SK-N-DZ (cell line): ENCODE measurements around the gene MPV17L. TPM values are rescaled to one million over a fixed set of nuclear protein-coding genes. Genes with fewer than 3 reads are reported as not detected.
"Not testable (repeated sequence)": the region's sequence is repeated elsewhere in the genome, so short reads cannot be mapped to it uniquely, and the experiment has no call there.

ENCODE experiments used
- DNase-seq: peaks from one replicate; pipeline ENCODE4 v3.0.0-alpha.2; 2015; ENCODE audit warnings: low spot score
- polyA plus RNA-seq, 2 experiments: library from polyadenylated mRNA; depleted of rRNA; stranded (reverse); fragments of >200 nt; gene quantifications; 2 replicates each; pipeline ENCODE4 v1.2.3, GENCODE V29; 2014

The MPV17L gene
- polyA plus RNA-seq (2014; cell fraction: cytosol; rRNA removed) = 8.8 and 11.2 TPM in 2 replicates
- 2.7 and 3.5 TPM in 2 replicates for polyA plus RNA-seq (2014; cell fraction: nucleus; rRNA removed)

DNA sequence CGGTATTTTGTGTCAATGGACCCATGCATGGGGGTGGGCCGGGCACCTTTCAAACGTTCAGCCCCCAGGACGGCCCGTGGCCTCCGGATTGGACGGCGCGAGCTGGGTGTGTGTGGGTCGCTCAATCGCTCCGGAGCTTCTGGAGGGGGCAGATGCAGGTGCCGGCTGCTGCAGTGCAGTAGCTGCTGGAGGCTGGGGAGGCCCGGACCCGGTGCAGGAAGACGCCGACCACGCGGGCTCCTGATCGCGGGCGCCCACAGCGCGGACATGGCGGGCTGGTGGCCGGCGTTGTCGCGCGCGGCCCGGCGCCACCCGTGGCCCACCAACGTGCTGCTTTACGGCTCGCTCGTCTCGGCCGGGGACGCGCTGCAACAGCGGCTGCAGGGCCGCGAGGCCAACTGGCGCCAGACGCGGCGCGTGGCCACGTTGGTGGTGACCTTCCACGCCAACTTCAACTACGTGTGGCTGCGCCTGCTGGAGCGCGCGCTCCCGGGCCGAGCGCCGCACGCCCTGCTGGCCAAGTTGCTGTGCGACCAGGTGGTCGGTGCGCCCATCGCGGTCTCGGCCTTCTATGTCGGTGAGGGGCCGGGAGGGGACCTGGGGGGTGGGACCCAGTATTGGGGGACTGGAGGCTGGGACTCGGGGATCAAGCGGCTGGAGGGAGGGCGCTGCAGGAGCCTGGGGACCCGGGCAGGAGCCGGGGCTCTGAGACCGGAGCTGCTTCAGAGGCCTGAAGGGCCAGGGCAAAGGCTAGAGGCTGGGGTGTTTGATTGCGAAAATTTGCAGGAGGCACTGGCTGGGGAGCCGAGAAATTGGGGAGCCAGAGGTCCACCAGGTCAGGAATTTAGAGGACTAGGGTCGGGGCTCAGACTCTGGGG is at the start of gene MPV17L:
Gene MPV17L (plus strand): TSS at position 124 of the 878 bp plus-strand sequence. CDS start 144 bp downstream, at position 268.
- peak; percentile 60 for DNase-seq

DNA sequence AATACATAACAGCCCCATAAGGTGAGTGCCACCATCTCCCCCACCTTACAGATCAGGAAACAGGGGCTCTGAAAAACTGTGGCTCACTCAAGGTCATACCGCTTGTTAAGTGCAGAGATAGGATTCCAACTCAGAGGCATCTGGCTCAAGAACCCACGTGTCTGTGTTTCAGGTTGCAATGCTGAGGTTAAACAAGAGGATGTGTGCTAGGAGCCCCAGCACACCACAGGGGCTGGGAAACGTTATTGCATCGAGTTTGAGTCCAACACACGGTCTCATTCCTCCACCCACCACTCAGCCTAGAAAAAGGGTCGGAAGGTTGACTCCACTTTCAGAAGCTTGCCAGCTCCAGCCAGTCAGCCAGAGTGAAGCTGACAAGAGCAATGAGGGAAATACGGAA is 46.8 kb upstream of the MPV17L start:
- not testable (repeated sequence) for DNase-seq

GRCh38 chr16:15351251-15351650 is 44.3 kb upstream of the MPV17L start:
- DNase-seq = not testable (repeated sequence)

DNA sequence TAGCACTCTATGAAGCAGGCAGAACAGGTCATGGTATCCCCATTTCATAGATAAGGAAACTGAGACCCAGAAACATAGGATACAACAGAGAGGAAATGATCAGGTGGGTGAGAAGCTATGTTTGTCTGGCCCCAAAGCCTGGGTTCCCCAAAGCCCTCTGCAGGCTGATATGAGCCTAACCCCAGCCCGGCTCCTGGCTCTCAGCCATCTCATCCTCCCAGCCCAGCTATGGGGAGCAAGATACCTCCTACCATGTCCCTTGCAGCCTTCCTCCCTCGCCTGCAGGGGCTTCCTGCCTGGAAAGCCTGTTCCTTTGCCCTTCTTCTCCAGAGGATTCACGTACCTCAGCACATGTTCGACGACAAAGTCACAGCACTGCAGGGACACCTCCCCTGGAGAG is 43.8 kb upstream of the MPV17L start:
- DNase-seq = not testable (repeated sequence)

- not testable (repeated sequence) for DNase-seq
Measured at GRCh38 chr16:15352852-15353251, 42.7 kb upstream of the MPV17L start.

DNA sequence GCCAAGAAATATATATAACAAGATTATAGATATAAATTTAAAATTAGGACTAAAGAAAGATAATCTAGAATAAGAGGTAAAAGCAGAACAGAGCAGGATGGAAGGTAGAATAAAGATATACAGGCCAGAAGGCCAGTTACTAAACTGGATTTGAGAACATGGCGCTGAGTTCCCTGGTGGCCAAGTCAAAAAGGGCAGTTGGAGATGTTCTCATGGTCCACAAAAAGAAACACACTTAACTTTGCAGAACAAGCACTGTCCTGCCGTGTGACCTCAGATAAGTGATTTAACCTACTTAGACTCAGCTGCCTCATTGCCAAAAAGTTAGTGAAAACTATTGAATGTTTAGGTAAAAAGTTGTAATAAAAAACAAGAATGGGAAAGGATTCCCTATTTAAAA is 40.7 kb upstream of the MPV17L start:
- not testable (repeated sequence) for DNase-seq

DNA sequence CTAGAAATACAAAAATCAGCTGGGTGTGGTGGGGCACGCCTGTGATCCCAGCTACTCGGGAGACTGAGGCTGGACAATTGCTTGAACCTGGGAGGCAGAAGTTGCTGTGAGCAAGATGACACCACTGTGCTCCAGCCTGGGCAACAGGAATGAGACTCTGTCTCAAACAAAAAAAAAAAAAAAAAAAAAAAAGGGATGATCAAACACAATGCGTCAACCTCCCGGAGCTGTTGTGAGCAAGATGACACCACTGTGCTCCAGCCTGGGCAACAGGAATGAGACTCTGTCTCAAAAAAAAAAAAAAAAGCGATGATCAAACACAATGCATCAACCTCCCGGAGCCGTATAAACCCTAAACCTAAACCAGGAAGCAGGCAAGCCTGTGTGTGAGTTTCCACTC is 38.1 kb upstream of the MPV17L start:
- not testable (repeated sequence) for DNase-seq

DNA sequence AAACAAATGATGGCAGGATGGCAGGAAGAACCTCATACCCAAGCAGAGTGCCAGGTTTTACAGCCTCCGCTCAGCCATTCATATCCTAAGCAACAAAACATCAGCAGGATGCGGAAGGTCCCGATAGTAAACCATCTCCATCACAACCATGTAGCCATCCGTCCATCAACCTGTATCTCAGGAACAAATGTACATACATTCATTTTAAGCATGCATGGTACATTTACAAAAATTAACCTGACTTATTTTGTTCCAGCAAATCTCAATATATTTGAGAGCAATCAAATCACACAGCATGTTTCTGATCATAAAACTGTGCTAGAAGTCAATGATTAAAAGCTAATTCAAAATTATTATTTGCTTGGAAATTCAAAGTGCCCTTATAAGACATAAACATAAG is 17.4 kb upstream of the MPV17L start, which contains the start of gene NPIPA5:
Gene NPIPA5 (minus strand): TSS at position 101 of the 400 bp plus-strand sequence. CDS start 0 bp downstream, at position 101.
- not testable (repeated sequence) for DNase-seq

DNA sequence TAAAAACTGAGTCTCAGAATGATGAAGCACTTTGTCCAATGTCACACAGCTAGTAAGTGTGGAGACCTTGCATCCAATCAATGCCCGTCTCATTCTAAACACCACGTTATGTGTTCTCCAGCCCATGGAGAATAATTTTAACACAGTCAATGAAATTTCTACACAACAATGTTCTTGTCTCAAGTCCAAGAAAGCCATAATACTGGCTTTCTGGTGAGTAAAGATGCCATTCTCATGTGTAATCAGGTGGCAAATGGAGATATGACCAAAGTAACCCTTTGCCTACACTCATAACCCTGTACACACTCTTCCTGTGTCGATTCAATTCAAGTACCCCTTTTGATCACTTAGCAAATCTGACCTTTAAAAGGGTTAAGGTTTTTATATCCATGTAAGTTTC is 12.7 kb upstream of the MPV17L start:
- not testable (repeated sequence) for DNase-seq

- not testable (repeated sequence) for DNase-seq
Measured at GRCh38 chr16:15388060-15388459, 7.5 kb upstream of the MPV17L start.

GRCh38 chr16:15389916-15390315 is 5.6 kb upstream of the MPV17L start:
- not testable (repeated sequence) for DNase-seq

DNA sequence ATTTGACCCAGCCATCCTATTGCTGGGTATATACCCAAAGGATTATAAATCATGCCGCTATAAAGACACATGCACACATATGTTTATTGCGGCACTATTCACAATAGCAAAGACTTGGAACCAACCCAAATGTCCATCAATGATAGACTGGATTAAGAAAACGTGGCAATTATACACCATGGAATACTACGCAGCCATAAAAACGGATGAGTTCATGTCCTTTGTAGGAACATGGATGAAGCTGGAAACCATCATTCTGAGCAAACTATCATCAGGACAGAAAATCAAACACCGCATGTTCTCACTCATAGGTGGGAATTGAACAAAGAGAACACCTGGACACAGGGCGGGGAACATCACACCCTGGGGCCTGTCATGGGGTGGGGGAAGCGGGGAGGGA is 2.5 kb upstream of the MPV17L start:
- not testable (repeated sequence) for DNase-seq

DNA sequence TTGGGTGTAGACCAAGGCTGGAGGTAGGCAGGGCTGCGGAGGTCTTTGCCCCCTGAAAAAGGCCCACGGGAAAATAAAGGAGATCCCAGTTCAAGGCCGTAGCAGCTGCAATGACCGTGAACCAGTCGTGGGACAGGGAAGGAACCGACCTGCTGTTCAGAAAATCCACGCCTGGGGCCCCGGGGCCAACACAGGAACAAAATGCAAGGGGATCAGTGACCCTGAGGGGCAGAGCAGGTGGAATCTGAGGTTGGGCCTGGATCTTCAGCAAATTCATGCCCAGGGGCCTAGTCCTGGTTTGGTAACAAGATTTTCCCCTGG is 915 bp downstream of the MPV17L start:
- DNase-seq = not testable (repeated sequence)

DNA sequence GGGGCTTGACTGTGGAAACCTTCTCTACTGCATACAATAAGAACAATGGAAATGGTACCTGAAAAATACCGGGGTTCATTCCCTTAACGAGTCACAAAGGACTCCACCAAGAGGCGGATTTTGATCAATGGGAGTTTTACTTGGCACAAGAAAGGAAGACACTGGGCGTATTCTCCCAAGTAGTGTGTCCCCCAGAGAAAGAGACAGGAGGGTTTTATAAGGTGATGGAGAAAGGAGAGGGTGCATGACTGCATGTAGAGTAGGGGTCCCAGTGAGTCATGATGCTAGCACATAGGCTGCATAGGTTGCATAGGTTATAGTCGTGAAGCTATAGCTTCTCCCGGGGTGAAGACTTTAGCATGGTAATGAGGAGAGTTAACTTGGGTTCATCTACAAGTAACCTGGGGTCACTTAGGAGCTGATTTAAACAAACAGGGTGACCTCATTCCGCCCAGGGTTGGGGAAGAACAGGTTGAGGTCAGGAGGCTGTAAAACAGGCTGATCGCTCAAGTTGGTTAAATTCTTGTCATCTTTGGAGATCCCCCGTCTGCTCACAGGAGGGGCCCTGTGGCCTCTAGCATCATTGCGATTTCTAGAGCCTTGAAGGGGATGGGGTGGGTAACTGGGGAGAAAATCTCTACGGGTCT is 1.5 kb downstream of the MPV17L start:
- no peak for DNase-seq

DNA sequence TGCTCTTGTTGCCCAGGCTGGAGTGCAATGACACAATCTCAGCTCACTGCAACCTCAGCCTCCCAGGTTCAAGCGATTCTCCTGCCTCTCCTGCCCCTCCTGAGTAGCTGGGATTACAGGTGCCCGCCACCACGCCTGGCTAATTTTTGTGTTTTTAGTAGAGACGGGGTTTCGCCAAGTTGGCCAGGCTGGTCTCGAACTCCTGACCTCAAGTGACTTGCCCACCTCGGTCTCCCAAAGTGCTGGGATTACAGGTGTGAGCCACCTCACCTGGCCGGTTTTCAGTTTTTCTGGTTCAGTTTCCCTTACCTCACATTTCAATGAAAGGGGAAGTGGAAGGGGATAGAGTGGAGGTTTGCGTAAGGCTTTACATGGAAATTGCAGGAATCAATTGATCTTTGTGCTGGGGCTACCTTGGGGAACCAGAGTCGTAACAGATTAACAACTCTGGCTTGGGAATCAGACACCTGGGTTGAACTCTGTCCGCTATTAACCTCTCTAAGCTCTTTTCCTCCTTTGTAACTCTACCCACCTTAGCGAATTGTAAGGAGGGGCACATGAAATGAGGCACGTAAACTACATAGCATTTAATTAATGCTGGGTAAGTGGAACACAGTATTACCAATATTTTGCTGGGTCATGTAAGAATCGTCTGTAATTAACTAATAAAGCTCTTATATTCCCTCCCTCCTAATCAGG is 3.2 kb downstream of the MPV17L start:
- DNase-seq = no peak

GRCh38 chr16:15399317-15399716 is 3.8 kb downstream of the MPV17L start:
- no peak for DNase-seq

DNA sequence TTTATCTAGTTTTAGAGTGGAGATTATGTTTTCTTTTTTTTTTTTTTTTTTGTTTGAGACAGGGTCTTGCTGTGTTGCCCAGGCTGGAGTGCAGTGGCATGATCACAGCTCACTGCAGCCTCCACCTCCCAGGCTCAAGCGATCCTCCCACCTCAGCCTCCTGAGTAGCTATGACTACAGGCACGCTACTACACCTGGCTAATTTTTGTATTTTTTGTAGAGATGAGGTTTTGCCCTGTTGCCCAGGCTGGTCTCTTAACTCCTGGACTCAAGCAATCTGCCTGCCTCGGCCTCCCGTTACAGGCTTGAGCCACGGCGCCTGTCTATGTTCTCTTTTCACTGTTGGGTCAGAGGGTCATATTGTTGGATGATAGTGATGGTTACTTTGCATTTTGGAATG is 4.8 kb downstream of the MPV17L start:
- DNase-seq = not testable (repeated sequence)

GRCh38 chr16:15401972-15402371 is 6.4 kb downstream of the MPV17L start:
- no peak for DNase-seq

DNA sequence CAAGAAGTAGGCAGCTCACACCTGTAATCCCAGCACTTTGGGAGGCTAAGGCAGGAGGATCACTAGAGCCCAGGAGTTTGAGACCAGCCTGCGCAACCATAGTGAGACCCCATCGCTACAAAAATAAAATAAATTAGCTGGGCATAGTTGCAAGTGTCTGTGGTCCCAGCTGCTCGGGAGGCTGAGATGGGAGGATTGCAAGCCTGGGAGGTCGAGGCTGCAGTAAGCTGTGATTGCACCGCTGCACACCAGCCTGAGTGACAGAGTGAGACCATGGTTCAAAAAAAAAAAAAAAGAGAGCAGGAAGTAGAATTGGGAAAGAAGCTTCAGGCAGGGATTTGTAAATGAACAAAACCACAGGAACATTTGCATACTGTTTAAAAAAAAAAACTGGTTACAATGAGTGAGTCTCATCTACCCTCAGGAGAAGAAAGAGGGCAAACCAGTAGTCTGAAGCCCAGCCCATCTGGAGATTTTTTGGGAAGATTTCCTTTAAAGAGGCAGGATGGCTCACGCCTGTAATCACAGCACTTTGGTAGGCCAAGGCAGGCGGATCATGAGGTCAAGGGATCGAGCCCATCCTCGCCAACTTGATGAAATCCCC is 7.9 kb downstream of the MPV17L start:
- no peak for DNase-seq

DNA sequence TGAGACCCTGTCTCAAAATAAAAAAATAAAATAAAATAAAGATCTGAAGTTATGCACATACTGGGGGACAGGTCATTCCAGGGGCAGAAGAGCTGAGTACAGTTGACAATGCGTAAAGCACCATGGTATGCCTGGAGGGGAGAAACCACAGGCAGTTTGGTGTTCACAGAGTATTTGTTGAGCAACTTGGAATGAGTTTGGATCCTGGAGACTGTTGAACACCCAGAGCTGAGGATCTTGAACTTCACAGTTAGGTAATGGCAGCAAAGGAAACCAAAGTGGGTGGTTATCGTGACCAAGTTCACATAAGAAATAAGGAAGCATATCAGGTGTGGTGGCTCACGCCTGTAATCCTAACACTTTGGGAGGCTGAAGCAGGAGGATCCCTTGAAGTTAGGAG is 8.5 kb downstream of the MPV17L start:
- DNase-seq = not testable (repeated sequence)

GRCh38 chr16:15404792-15405191 is 9.2 kb downstream of the MPV17L start:
- DNase-seq = no peak

DNA sequence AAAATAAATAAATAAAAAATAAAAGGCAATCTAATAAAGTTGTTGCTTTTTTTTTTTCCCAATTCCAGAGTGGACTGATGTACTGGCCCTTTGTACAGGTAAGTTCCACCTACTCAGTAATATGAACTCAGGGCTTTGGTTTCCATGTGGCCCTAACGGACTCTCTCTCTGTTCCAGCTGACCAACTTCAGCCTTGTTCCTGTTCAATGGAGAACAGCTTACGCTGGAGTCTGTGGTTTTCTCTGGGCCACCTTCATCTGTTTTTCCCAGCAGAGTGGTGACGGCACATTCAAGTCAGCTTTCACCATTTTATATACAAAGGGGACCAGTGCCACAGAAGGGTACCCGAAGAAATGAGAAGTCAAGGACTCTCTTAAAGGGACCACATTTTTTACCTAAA is 12.2 kb downstream of the MPV17L start:
- DNase-seq = not testable (repeated sequence)
